K562 (cell line): ENCODE measurements around the gene PHEX. TPM values are rescaled to one million over a fixed set of nuclear protein-coding genes. Genes with fewer than 3 reads are reported as not detected.

Source experiments
- ATAC-seq: fragments of 200-7000 bp; cut with Tn5 transposase; 3 replicates; pipeline ENCODE4 v1.9.1; 2020; ENCODE audit warnings: moderate library complexity
- BruUV-seq: library from RNA; stranded (reverse); fragments of 400-500 nt; replicated peaks from 2 replicates; lab custom pipeline; 2021; lab: Mats Ljungman, UMichigan
- CTCF ChIA-PET: fragments of 300-600 bp; formaldehyde crosslinking; extraction: SDS; loops from one replicate; lab custom pipeline; 2021; ENCODE audit warnings: low intra/inter-chr PET ratio; lab: Yijun Ruan, JAX
- POLR2A ChIA-PET: fragments of 300-600, 350-650 bp; sonication (Branson Sonifier 250); formaldehyde crosslinking; extraction: SDS; loops from one replicate; lab custom pipeline; 2021; ENCODE audit warnings: antibody characterized with exemption, inconsistent platforms; lab: Yijun Ruan, JAX
- DNase-seq, 4 experiments: peaks; one replicate each; pipeline versions ENCODE4 v3.0.0 to v3.0.0-alpha.2; 2011 to 2018; ENCODE audit warnings: low spot score in 3 of 4, mixed read lengths in 3 of 4; ENCODE audit errors: extremely low read depth in 1 of 4
- FAIRE-seq: peaks from 2 replicates; lab custom pipeline; 2011; peaks lifted over from hg19 to GRCh38; lab: Jason Lieb, UNC
- H2AFZ ChIP-seq: 2 replicates; pipeline ENCODE4 v1.6.0; 2011; ENCODE audit warnings: low read depth, low read length, control low read depth, inconsistent platforms
- H3K27ac ChIP-seq: fragments of 200-600 bp; 3 replicates; pipeline ENCODE4 v1.8.0; 2011; ENCODE audit warnings: low read depth, mild to moderate bottlenecking, control low read depth, inconsistent platforms, low read length, moderate library complexity, mixed read lengths; ENCODE audit errors: extremely low read depth
- H3K27me3 ChIP-seq, 2 experiments: fragments of 300-600 bp in 1 of 2; 2 replicates in 1 of 2; 3 replicates in 1 of 2; pipeline versions ENCODE4 v1.6.0 to v1.8.0; 2011; ENCODE audit warnings: inconsistent platforms in 2 of 2, low read length in 2 of 2, mild to moderate bottlenecking in 1 of 2, mixed read lengths in 1 of 2, moderate library complexity in 1 of 2; ENCODE audit not compliant: control insufficient read depth in 2 of 2, insufficient read depth in 2 of 2
- H3K36me3 ChIP-seq: fragments of 300-600 bp; 3 replicates; pipeline ENCODE4 v1.8.0; 2011; ENCODE audit warnings: mild to moderate bottlenecking, low read length, inconsistent platforms; ENCODE audit not compliant: control insufficient read depth, insufficient read depth
- H3K4me1 ChIP-seq, 2 experiments: fragments of 200-600 bp in 1 of 2; replicated peaks in 1 of 2; 2 replicates in 1 of 2; 3 replicates in 1 of 2; pipeline versions ENCODE4 v1.5.1 to v1.8.0; 2011; ENCODE audit warnings: inconsistent platforms in 2 of 2, low read length in 2 of 2, mild to moderate bottlenecking in 1 of 2, mixed read lengths in 1 of 2, moderate library complexity in 1 of 2; ENCODE audit not compliant: control insufficient read depth in 2 of 2, insufficient read depth in 2 of 2
- H3K4me2 ChIP-seq: 2 replicates; pipeline ENCODE4 v1.6.1; 2011; ENCODE audit warnings: low read length, control low read depth, inconsistent platforms, mixed read lengths; ENCODE audit not compliant: insufficient read depth
- H3K4me3 ChIP-seq: fragments of 200-600 bp; sonication (generic), shearing (Covaris generic); 2 replicates; pipeline ENCODE4 v1.5.1; 2016; ENCODE audit warnings: control low read depth, inconsistent platforms
- H3K79me2 ChIP-seq: fragments of 200-600 bp; 3 replicates; pipeline ENCODE4 v1.8.0; 2011; ENCODE audit warnings: low read length, inconsistent platforms; ENCODE audit not compliant: control insufficient read depth, insufficient read depth
- H3K9ac ChIP-seq, 2 experiments: 2 replicates each; pipeline versions ENCODE4 v1.6.0 to v1.6.1; 2011; ENCODE audit warnings: low read depth in 2 of 2, low read length in 2 of 2, control low read depth in 1 of 2, inconsistent platforms in 1 of 2, mild to moderate bottlenecking in 1 of 2, mixed read lengths in 1 of 2; ENCODE audit not compliant: insufficient read depth in 1 of 2
- H3K9me1 ChIP-seq: one replicate; pipeline ENCODE4 v1.6.0; 2011; ENCODE audit warnings: inconsistent platforms, mild to moderate bottlenecking, low read length, moderate library complexity; ENCODE audit not compliant: control insufficient read depth, insufficient read depth
- H3K9me3 ChIP-seq: replicated peaks from 2 replicates; pipeline ENCODE4 v1.5.1; 2011; ENCODE audit warnings: low read depth, low read length, inconsistent platforms; ENCODE audit not compliant: control insufficient read depth, insufficient read depth
- H4K20me1 ChIP-seq: replicated peaks from 2 replicates; pipeline ENCODE4 v1.6.1; 2011; ENCODE audit warnings: low read length, inconsistent platforms, mixed read lengths; ENCODE audit not compliant: control insufficient read depth, insufficient read depth
- CBX8 ChIP-seq: fragments of 200-600 bp; sonication (generic); IDR thresholded peaks from 2 replicates; pipeline ENCODE4 v1.6.1; 2012; ENCODE audit warnings: borderline replicate concordance, mixed run types, low read depth, mild to moderate bottlenecking, moderate library complexity, mixed read lengths, low read length, control low read depth, inconsistent platforms; ENCODE audit not compliant: poor library complexity, severe bottlenecking; ENCODE audit errors: extremely low read depth
- CHD2 ChIP-seq: IDR thresholded peaks from 2 replicates; pipeline ENCODE4 v1.6.1; 2011; ENCODE audit warnings: low read depth, low read length
- DACH1 ChIP-seq: fragments of 450-650 bp; IDR thresholded peaks from 2 replicates; pipeline ENCODE4 v1.6.1; 2018; ENCODE audit not compliant: partially characterized antibody
- KAT7 ChIP-seq: sonication (generic); formaldehyde crosslinking; IDR thresholded peaks from 2 replicates; pipeline ENCODE4 v1.8.0; 2022; ENCODE audit warnings: missing genetic modification reagents, mild to moderate bottlenecking, borderline replicate concordance
- NELFE ChIP-seq: IDR thresholded peaks from 2 replicates; pipeline ENCODE4 v1.6.1; 2011; ENCODE audit warnings: mild to moderate bottlenecking; ENCODE audit not compliant: insufficient read depth, insufficient read length
- NFXL1 ChIP-seq: fragments of 450-650 bp; formaldehyde crosslinking; IDR thresholded peaks from 2 replicates; pipeline ENCODE4 v1.4.0; 2021; ENCODE audit warnings: mild to moderate bottlenecking
- PPARD ChIP-seq: fragments of 250-450 bp; sonication (Bioruptor Pico); IDR thresholded peaks from 2 replicates; pipeline ENCODE4 v1.8.0; 2022; ENCODE audit warnings: inconsistent platforms, mild to moderate bottlenecking, moderate library complexity
- TCFL5 ChIP-seq: fragments of 250-450 bp; sonication (Bioruptor Pico); conservative IDR thresholded peaks from 2 replicates; pipeline ENCODE4 v1.6.1; 2021; ENCODE audit warnings: mild to moderate bottlenecking, moderate library complexity, matching md5 sums
- TFAM ChIP-seq: fragments of 250-450 bp; sonication (Bioruptor Pico); conservative IDR thresholded peaks from 2 replicates; pipeline ENCODE4 v1.5.0; 2021; ENCODE audit warnings: mild to moderate bottlenecking, moderate library complexity
- ZHX1 ChIP-seq: fragments of 150-350 bp; conservative IDR thresholded peaks from 2 replicates; pipeline ENCODE4 v1.6.1; 2014; ENCODE audit warnings: low read length
- ZNF174 ChIP-seq: fragments of 250-450 bp; sonication (Bioruptor Pico); IDR thresholded peaks from 2 replicates; pipeline ENCODE4 v1.4.0; 2020; ENCODE audit warnings: mild to moderate bottlenecking
- ZNF263 ChIP-seq: sonication (generic); formaldehyde crosslinking; IDR thresholded peaks from 2 replicates; pipeline ENCODE4 v1.8.0; 2022; ENCODE audit warnings: mild to moderate bottlenecking, missing genetic modification reagents, borderline replicate concordance
- ZNF431 ChIP-seq: sonication (generic); formaldehyde crosslinking; IDR thresholded peaks from 2 replicates; pipeline ENCODE4 v1.8.0; 2022; ENCODE audit warnings: mild to moderate bottlenecking, missing genetic modification reagents
- WGBS: fragments of 100-300 bp; shearing (Covaris generic); methylation state at CpG from one replicate; pipeline ENCODE4 v1.1.6; 2016; ENCODE audit warnings: low coverage, mixed read lengths; ENCODE audit not compliant: insufficient coverage; ENCODE audit errors: missing lambda C conversion rate; 5-methylcytosine and 5-hydroxymethylcytosine counted together
- in situ Hi-C: fragments of 300-500 bp; cut with MboI; formaldehyde crosslinking; loops from 4 replicates; pipeline ENCODE4 v1.15.0; 2018; ENCODE audit warnings: inconsistent platforms, mixed read lengths
- intact Hi-C: fragments of 100-400 bp; cut with micrococcal nuclease; formaldehyde crosslinking; loops from 2 replicates; pipeline ENCODE4 v1.14.2; 2022
- polyA plus RNA-seq, 8 experiments: library from polyadenylated mRNA; depleted of rRNA in 4 of 8; stranded (reverse) in 5 of 8; unstranded in 3 of 8; fragments of >200 nt; fragmentation: Nextera tagmentation in 2 of 8; fragmentation: Illumina TruSeq in 1 of 8; extraction: Ambion mirVana in 2 of 8; extraction: Trizol in 1 of 8; gene quantifications; 2 replicates each; pipeline versions ENCODE4 v1.2.1 to v1.2.3, GENCODE V29; 2011 to 2014; ENCODE audit warnings: inconsistent platforms in 1 of 8, missing spikeins in 1 of 8
- total RNA-seq, 7 experiments: library from RNA; depleted of rRNA in 6 of 7; stranded (reverse); fragments of >200 nt in 6 of 7; fragmentation: Illumina TruSeq in 2 of 7; extraction: Trizol in 2 of 7; gene quantifications; 2 replicates each; pipeline versions ENCODE4 v1.2.1 to v1.2.3, GENCODE V29; 2011 to 2021; ENCODE audit warnings: low replicate concordance in 1 of 7

PHEX gene
- total and polyA plus RNA-seq, 9 of the 15 experiments (the other 6 are each of a cell fraction or from before 2014, with no cell fraction given): 0.01 to 0.11 (median 0.04) TPM; not detected in 6

- no peaks in the 10 kb centered on the region for H3K9me3 ChIP-seq
- no peak overlapping the region for H3K4me2 ChIP-seq
- no TSS peak for BruUV-seq
- no peaks in the 10 kb centered on the region for H3K27me3 ChIP-seq
- no peaks in the 10 kb centered on the region for H3K4me1 ChIP-seq
- ATAC-seq (no peak), DNase-seq (no peak)
- H3K9ac ChIP-seq: no peak overlapping the region
- POLR2A ChIA-PET: no interaction called here
- no peaks in the 10 kb centered on the region for H3K36me3 ChIP-seq
- H3K9me1 ChIP-seq: no peaks in the 10 kb centered on the region
- TF ChIP-seq ZNF431 (CRISPR knock-in tag): no peak
- no peak for TF ChIP-seq TCFL5 (CRISPR knock-in tag)
- TF ChIP-seq NFXL1 (CRISPR knock-in tag): no peak
- TF ChIP-seq ZHX1: no peak
- TF ChIP-seq CHD2: no peak
- no peak for TF ChIP-seq ZNF174 (CRISPR knock-in tag)
- no peak for TF ChIP-seq DACH1
- no peak for TF ChIP-seq NELFE
- TF ChIP-seq ZNF263: no peak
- TF ChIP-seq TFAM: no peak
- no peak for TF ChIP-seq KAT7 (CRISPR knock-in tag)
- no peak for TF ChIP-seq PPARD (CRISPR knock-in tag)
- no peak for TF ChIP-seq CBX8
- TF ChIP-seq, all 486 proteins: peak for 0
- Histone ChIP-seq H2AFZ (no peak overlapping the region), H3K79me2 (no peaks in the 10 kb centered on the region), H3K27ac (no peak overlapping the region), H4K20me1 (no peaks in the 10 kb centered on the region), H3K4me3 (no peak overlapping the region)
- intact Hi-C loops: no loop called here
- CTCF ChIA-PET: no interaction called here
- 2% methylated on average over 4 of the region's 4 CpGs for WGBS
- FAIRE-seq: no peak
- in situ Hi-C loops: no loop called here
Observed at GRCh38 chrX:22128961-22129360, 96.8 kb downstream of the PHEX start.
